GM23338 (cell line): ENCODE data around the gene RBMY1J. TPM values are rescaled to one million over a fixed set of nuclear protein-coding genes. Genes with fewer than 3 reads are reported as not detected.

Experiments
- ATAC-seq: fragments of 200-7000 bp; cut with Tn5 transposase; 3 replicates; pipeline ENCODE4 v1.9.1; 2020
- DNase-seq: peaks from one replicate; pipeline ENCODE4 v3.0.0-alpha.2; 2015; ENCODE audit warnings: low spot score
- H2AFZ ChIP-seq: fragments of 200-600 bp; sonication (generic); 2 replicates; pipeline ENCODE4 v1.8.0; 2016; ENCODE audit warnings: antibody characterized with exemption, mild to moderate bottlenecking, moderate library complexity
- H3F3A ChIP-seq: fragments of 200-600 bp; sonication (generic); replicated peaks from 2 replicates; pipeline ENCODE4 v1.8.0; 2017; ENCODE audit warnings: antibody characterized with exemption, mixed run types, low read depth
- H3K27ac ChIP-seq: fragments of 200-600 bp; sonication (generic); 2 replicates; pipeline ENCODE4 v1.6.1; 2016; ENCODE audit warnings: low read depth
- H3K27me3 ChIP-seq: fragments of 200-600 bp; sonication (generic); 2 replicates; pipeline ENCODE4 v1.8.0; 2016; ENCODE audit warnings: mild to moderate bottlenecking, mixed run types, moderate library complexity; ENCODE audit not compliant: insufficient read depth
- H3K36me3 ChIP-seq: fragments of 200-600 bp; sonication (generic); 2 replicates; pipeline ENCODE4 v1.8.0; 2016; ENCODE audit warnings: mild to moderate bottlenecking; ENCODE audit not compliant: insufficient read depth
- H3K4me1 ChIP-seq: fragments of 200-600 bp; sonication (generic); 2 replicates; pipeline ENCODE4 v1.8.0; 2016; ENCODE audit warnings: mild to moderate bottlenecking, moderate library complexity; ENCODE audit not compliant: insufficient read depth
- H3K4me2 ChIP-seq: fragments of 200-600 bp; sonication (generic); 2 replicates; pipeline ENCODE4 v1.7.1; 2017; ENCODE audit warnings: mixed run types
- H3K4me3 ChIP-seq: fragments of 200-600 bp; sonication (generic); 2 replicates; pipeline ENCODE4 v1.6.1; 2016; ENCODE audit warnings: mixed run types
- H3K79me2 ChIP-seq: fragments of 200-600 bp; sonication (generic); replicated peaks from 2 replicates; pipeline ENCODE4 v1.8.0; 2017; ENCODE audit warnings: mild to moderate bottlenecking; ENCODE audit not compliant: insufficient read depth
- H3K9me2 ChIP-seq: fragments of 200-600 bp; sonication (generic); 2 replicates; pipeline ENCODE4 v1.8.0; 2017; ENCODE audit not compliant: insufficient read depth
- H4K20me1 ChIP-seq: fragments of 200-600 bp; sonication (generic); replicated peaks from 2 replicates; pipeline ENCODE4 v1.8.0; 2017; ENCODE audit warnings: mild to moderate bottlenecking; ENCODE audit not compliant: insufficient read depth
- H3K27ac Mint-ChIP-seq: 2 replicates; pipeline ENCODE4 v1.8.0; 2020; ENCODE audit warnings: inconsistent platforms, mild to moderate bottlenecking, moderate library complexity, mixed read lengths
- H3K27me3 Mint-ChIP-seq: 3 replicates; pipeline ENCODE4 v1.8.0; 2022; ENCODE audit warnings: low read depth, mild to moderate bottlenecking, moderate library complexity, mixed read lengths, inconsistent platforms; ENCODE audit not compliant: insufficient read depth, poor library complexity
- H3K36me3 Mint-ChIP-seq: 3 replicates; pipeline ENCODE4 v1.8.0; 2021; ENCODE audit warnings: low read depth, mild to moderate bottlenecking, inconsistent platforms, moderate library complexity, mixed read lengths
- H3K4me1 Mint-ChIP-seq: 3 replicates; pipeline ENCODE4 v1.8.0; 2020; ENCODE audit warnings: mild to moderate bottlenecking, inconsistent platforms, mixed read lengths
- H3K4me3 Mint-ChIP-seq: 3 replicates; pipeline ENCODE4 v1.8.0; 2021; ENCODE audit warnings: moderate library complexity, mild to moderate bottlenecking, inconsistent platforms, mixed read lengths
- H3K9me3 Mint-ChIP-seq: 3 replicates; pipeline ENCODE4 v1.8.0; 2020; ENCODE audit warnings: moderate library complexity, mild to moderate bottlenecking, inconsistent platforms, mixed read lengths
- CTCF ChIP-seq, 2 experiments: fragments of 200-600 bp in 1 of 2; sonication (generic) in 1 of 2; conservative IDR thresholded peaks; 2 replicates each; pipeline versions ENCODE4 v1.5.1 to v1.6.1; 2016 to 2017; ENCODE audit warnings: antibody characterized with exemption in 2 of 2, low read depth in 2 of 2, mild to moderate bottlenecking in 2 of 2, moderate library complexity in 1 of 2
- EZH2 ChIP-seq: fragments of 200-600 bp; sonication (generic); IDR thresholded peaks from one replicate; pipeline ENCODE4 v1.8.0; 2017; ENCODE audit warnings: antibody characterized with exemption, mild to moderate bottlenecking, low read depth; ENCODE audit not compliant: unreplicated experiment
- EZH2phosphoT487 ChIP-seq: fragments of 200-600 bp; sonication (generic); IDR thresholded peaks from one replicate; pipeline ENCODE4 v1.8.1; 2018; ENCODE audit warnings: antibody characterized with exemption; ENCODE audit not compliant: unreplicated experiment
- JUNB ChIP-seq: IDR thresholded peaks from one replicate; pipeline ENCODE4 v1.6.1; 2016; ENCODE audit warnings: antibody characterized with exemption; ENCODE audit not compliant: unreplicated experiment
- NANOG ChIP-seq: IDR thresholded peaks from 2 replicates; pipeline ENCODE4 v1.6.1; 2016; ENCODE audit warnings: antibody characterized with exemption, borderline replicate concordance
- POLR2AphosphoS5 ChIP-seq: IDR thresholded peaks from 2 replicates; pipeline ENCODE4 v1.6.1; 2016; ENCODE audit warnings: antibody characterized with exemption, low read depth
- STAT1 ChIP-seq: IDR thresholded peaks from one replicate; pipeline ENCODE4 v1.6.1; 2016; ENCODE audit warnings: antibody characterized with exemption; ENCODE audit not compliant: unreplicated experiment
- ZNF114 ChIP-seq: fragments of 250-450 bp; sonication (Bioruptor Pico); IDR thresholded peaks from 2 replicates; pipeline ENCODE4 v1.5.0; 2020; ENCODE audit warnings: mild to moderate bottlenecking, moderate library complexity
- polyA plus RNA-seq: library from polyadenylated mRNA; unstranded; fragments of >200 nt; fragmentation: Nextera tagmentation; extraction: Ambion mirVana; gene quantifications from 2 replicates; pipeline ENCODE4 v1.2.1, GENCODE V29; 2016
- total RNA-seq: library from RNA; depleted of rRNA; stranded (reverse); fragments of >200 nt; shearing (Covaris generic); gene quantifications from 2 replicates; pipeline ENCODE4 v1.2.3, GENCODE V29; 2014
- TF ChIP-seq, protein P1 (sequence below): IDR thresholded peaks from one replicate; pipeline ENCODE4 v1.6.1; 2018; ENCODE audit warnings: antibody characterized with exemption; ENCODE audit not compliant: unreplicated experiment
- TF ChIP-seq, protein P2 (sequence below): fragments of 250-450 bp; sonication (Bioruptor Pico); IDR thresholded peaks from 2 replicates; pipeline ENCODE4 v1.5.0; 2020; ENCODE audit warnings: mild to moderate bottlenecking, moderate library complexity

The RBMY1J gene
- total and polyA plus RNA-seq, 2 experiments from 2014 or later = not detected

DNA sequence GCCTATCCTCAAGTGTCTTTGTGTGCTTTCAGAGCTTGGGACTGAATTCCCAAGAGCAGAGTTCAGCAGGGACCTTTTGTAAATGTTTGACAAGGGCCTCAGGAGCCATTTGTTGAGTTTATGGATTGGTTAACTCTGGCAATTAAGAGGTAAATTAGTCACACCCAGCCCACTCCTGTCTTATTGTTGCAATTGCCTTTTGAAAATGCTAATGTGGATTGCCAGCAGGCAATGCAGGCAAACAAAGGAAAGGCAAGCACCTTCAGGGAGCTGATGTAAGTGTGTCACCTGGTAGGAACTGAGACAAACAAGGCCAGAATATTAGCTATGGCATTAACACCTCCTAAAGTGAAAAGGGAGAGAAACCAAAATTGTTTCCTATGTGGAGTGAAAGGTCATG is 29.7 kb upstream of the RBMY1J start:
- peak overlapping the region; percentile 90 for H3K27ac Mint-ChIP-seq

More for the DNA sequence above, 29.7 kb upstream of the RBMY1J start:
- ATAC-seq = peak; percentile 62
- no peaks in the 10 kb centered on the region for H3F3A ChIP-seq
- H2AFZ ChIP-seq = 0 out of 2 replicates have a peak overlapping the region, but pooled peaks have one; percentile 56
- peaks cover 27% of the 10 kb centered on the region for H3K4me1 ChIP-seq
- H4K20me1 ChIP-seq = no peaks in the 10 kb centered on the region
- TF ChIP-seq, protein P1, sequence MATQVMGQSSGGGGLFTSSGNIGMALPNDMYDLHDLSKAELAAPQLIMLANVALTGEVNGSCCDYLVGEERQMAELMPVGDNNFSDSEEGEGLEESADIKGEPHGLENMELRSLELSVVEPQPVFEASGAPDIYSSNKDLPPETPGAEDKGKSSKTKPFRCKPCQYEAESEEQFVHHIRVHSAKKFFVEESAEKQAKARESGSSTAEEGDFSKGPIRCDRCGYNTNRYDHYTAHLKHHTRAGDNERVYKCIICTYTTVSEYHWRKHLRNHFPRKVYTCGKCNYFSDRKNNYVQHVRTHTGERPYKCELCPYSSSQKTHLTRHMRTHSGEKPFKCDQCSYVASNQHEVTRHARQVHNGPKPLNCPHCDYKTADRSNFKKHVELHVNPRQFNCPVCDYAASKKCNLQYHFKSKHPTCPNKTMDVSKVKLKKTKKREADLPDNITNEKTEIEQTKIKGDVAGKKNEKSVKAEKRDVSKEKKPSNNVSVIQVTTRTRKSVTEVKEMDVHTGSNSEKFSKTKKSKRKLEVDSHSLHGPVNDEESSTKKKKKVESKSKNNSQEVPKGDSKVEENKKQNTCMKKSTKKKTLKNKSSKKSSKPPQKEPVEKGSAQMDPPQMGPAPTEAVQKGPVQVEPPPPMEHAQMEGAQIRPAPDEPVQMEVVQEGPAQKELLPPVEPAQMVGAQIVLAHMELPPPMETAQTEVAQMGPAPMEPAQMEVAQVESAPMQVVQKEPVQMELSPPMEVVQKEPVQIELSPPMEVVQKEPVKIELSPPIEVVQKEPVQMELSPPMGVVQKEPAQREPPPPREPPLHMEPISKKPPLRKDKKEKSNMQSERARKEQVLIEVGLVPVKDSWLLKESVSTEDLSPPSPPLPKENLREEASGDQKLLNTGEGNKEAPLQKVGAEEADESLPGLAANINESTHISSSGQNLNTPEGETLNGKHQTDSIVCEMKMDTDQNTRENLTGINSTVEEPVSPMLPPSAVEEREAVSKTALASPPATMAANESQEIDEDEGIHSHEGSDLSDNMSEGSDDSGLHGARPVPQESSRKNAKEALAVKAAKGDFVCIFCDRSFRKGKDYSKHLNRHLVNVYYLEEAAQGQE = no peak
- no peak for TF ChIP-seq CTCF (conservative IDR thresholded peaks at IDR 0.05; ENCODE audit: low read depth in 2 of 2)
- TF ChIP-seq EZH2phosphoT487 = no peak
- TF ChIP-seq STAT1 = no peak
- no peak for TF ChIP-seq NANOG
- TF ChIP-seq, protein P2, sequence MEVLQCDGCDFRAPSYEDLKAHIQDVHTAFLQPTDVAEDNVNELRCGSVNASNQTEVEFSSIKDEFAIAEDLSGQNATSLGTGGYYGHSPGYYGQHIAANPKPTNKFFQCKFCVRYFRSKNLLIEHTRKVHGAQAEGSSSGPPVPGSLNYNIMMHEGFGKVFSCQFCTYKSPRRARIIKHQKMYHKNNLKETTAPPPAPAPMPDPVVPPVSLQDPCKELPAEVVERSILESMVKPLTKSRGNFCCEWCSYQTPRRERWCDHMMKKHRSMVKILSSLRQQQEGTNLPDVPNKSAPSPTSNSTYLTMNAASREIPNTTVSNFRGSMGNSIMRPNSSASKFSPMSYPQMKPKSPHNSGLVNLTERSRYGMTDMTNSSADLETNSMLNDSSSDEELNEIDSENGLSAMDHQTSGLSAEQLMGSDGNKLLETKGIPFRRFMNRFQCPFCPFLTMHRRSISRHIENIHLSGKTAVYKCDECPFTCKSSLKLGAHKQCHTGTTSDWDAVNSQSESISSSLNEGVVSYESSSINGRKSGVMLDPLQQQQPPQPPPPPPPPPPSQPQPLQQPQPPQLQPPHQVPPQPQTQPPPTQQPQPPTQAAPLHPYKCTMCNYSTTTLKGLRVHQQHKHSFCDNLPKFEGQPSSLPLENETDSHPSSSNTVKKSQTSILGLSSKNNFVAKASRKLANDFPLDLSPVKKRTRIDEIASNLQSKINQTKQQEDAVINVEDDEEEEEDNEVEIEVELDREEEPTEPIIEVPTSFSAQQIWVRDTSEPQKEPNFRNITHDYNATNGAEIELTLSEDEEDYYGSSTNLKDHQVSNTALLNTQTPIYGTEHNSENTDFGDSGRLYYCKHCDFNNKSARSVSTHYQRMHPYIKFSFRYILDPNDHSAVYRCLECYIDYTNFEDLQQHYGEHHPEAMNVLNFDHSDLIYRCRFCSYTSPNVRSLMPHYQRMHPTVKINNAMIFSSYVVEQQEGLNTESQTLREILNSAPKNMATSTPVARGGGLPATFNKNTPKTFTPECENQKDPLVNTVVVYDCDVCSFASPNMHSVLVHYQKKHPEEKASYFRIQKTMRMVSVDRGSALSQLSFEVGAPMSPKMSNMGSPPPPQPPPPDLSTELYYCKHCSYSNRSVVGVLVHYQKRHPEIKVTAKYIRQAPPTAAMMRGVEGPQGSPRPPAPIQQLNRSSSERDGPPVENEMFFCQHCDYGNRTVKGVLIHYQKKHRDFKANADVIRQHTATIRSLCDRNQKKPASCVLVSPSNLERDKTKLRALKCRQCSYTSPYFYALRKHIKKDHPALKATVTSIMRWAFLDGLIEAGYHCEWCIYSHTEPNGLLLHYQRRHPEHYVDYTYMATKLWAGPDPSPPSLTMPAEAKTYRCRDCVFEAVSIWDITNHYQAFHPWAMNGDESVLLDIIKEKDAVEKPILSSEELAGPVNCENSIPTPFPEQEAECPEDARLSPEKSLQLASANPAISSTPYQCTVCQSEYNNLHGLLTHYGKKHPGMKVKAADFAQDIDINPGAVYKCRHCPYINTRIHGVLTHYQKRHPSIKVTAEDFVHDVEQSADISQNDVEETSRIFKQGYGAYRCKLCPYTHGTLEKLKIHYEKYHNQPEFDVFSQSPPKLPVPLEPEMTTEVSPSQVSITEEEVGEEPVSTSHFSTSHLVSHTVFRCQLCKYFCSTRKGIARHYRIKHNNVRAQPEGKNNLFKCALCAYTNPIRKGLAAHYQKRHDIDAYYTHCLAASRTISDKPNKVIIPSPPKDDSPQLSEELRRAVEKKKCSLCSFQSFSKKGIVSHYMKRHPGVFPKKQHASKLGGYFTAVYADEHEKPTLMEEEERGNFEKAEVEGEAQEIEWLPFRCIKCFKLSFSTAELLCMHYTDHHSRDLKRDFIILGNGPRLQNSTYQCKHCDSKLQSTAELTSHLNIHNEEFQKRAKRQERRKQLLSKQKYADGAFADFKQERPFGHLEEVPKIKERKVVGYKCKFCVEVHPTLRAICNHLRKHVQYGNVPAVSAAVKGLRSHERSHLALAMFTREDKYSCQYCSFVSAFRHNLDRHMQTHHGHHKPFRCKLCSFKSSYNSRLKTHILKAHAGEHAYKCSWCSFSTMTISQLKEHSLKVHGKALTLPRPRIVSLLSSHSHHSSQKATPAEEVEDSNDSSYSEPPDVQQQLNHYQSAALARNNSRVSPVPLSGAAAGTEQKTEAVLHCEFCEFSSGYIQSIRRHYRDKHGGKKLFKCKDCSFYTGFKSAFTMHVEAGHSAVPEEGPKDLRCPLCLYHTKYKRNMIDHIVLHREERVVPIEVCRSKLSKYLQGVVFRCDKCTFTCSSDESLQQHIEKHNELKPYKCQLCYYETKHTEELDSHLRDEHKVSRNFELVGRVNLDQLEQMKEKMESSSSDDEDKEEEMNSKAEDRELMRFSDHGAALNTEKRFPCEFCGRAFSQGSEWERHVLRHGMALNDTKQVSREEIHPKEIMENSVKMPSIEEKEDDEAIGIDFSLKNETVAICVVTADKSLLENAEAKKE = no peak
- TF ChIP-seq ZNF114 (CRISPR knock-in tag) = no peak
- TF ChIP-seq POLR2AphosphoS5 = no peak
- no peak for TF ChIP-seq JUNB
- TF ChIP-seq EZH2 = no peak
- no peaks in the 10 kb centered on the region for H3K27me3 Mint-ChIP-seq
- H3K4me2 ChIP-seq = peak overlapping the region; percentile 26; the same call in 1 of the 2 replicates
- H3K9me2 ChIP-seq = no peaks in the 10 kb centered on the region
- H3K36me3 Mint-ChIP-seq = no peaks in the 10 kb centered on the region; the same call in 2 of the 3 replicates
- H3K27ac ChIP-seq = peak overlapping the region; percentile 86
- H3K4me3 Mint-ChIP-seq = no peak overlapping the region
- peaks cover 34% of the 10 kb centered on the region for H3K4me1 Mint-ChIP-seq
- H3K9me3 Mint-ChIP-seq = no peaks in the 10 kb centered on the region
- H3K4me3 ChIP-seq = no peak overlapping the region
- no peaks in the 10 kb centered on the region for H3K27me3 ChIP-seq
- DNase-seq = peak; percentile 2
- no peaks in the 10 kb centered on the region for H3K79me2 ChIP-seq
- no peaks in the 10 kb centered on the region for H3K36me3 ChIP-seq
